ENCODE results near the gene CCM2. TPM values are rescaled to one million over a fixed set of nuclear protein-coding genes. Genes with fewer than 3 reads are reported as not detected.

The CCM2 gene
- total and polyA plus RNA-seq, 2 of the 8 experiments (the other 6 are each of a cell fraction or from before 2014, with no cell fraction given): 31.6 to 41.2 TPM

GRCh38 chr7:44976746-44977196, 23.2 kb upstream of the CCM2 start:
- no peak overlapping the region for H2BK12ac ChIP-seq (ENCODE audit: low read depth, low read length)
- ChIA-PET POLR2A (ENCODE audit: partially characterized antibody) (interaction anchor here (0.8 to 17.9 kb wide), 6 partner anchors 6 to 160 kb away, joined by 3 to 327 read pairs (median 4); partner anchors contain the start of genes H2AZ2, MYO1G and TBRG4), CTCF (ENCODE audit: partially characterized antibody) (interaction anchor here (0.8 to 1.5 kb wide), 3 partner anchors 20 to 125 kb away, joined by 3 to 4 read pairs (median 3); no protein-coding TSS in a partner anchor)
- TF ChIP-seq CHD2 (IDR thresholded peaks at IDR 0.05; ENCODE audit: low read length) (no peak), CHD1 (IDR thresholded peaks at IDR 0.05; ENCODE audit: low read depth, low read length) (no peak), SIRT6 (IDR thresholded peaks at IDR 0.05; ENCODE audit: low read length) (no peak), ZNF274 (IDR thresholded peaks at IDR 0.05; ENCODE audit: borderline replicate concordance, extremely low read depth, low read length) (no peak), POLR2A (IDR thresholded peaks at IDR 0.05; ENCODE audit: control extremely low read depth in 1 of 2, low read depth in 2 of 2, low read length in 2 of 2) (no peak), POLR2AphosphoS5 (IDR thresholded peaks at IDR 0.05; ENCODE audit: low read depth, low read length) (no peak), E2F6 (IDR thresholded peaks at IDR 0.05) (no peak), TAF1 (IDR thresholded peaks at IDR 0.05; ENCODE audit: low read depth, low read length) (no peak)
- no peak overlapping the region for H2BK20ac ChIP-seq (ENCODE audit: low read length)
- H3K9me3 ChIP-seq (ENCODE audit: insufficient read depth in 2 of 2, low read depth in 1 of 2, low read length in 1 of 2): no peaks in the 10 kb centered on the region
- H3K27me3 ChIP-seq (replicated peaks in 1 of 4; ENCODE audit: control insufficient read depth in 3 of 4, extremely low read depth in 1 of 4, insufficient read depth in 3 of 4, low read length in 3 of 4): no peaks in the 10 kb centered on the region
- peaks cover 0 to 1% of the 10 kb centered on the region in 2 experiments for H4K20me1 ChIP-seq (replicated peaks in 1 of 2; ENCODE audit: control insufficient read depth in 1 of 2, insufficient read depth in 2 of 2, low read length in 2 of 2)
- DNase-seq (ENCODE audit: low read depth in 1 of 2, low spot score in 2 of 2): peak in 1 of 2 experiments; percentile 38
- no peak overlapping the region for H3K4ac ChIP-seq (replicated peaks; ENCODE audit: insufficient read length, low read depth, low read length)
- H4K91ac ChIP-seq (replicated peaks; ENCODE audit: insufficient read length, low read length): no peak overlapping the region
- no peak overlapping the region for H3K27ac ChIP-seq (ENCODE audit: low read depth, low read length)
- no peak overlapping the region for H3K14ac ChIP-seq (ENCODE audit: insufficient read length)
- H3K79me2 ChIP-seq (ENCODE audit: control insufficient read depth in 1 of 2, insufficient read depth in 2 of 2, low read length in 2 of 2): no peaks in the 10 kb centered on the region
- no peaks in the 10 kb centered on the region for H3K4me1 ChIP-seq (replicated peaks in 1 of 4; ENCODE audit: control insufficient read depth in 3 of 4, insufficient read depth in 4 of 4, low read length in 3 of 4)
- H3K56ac ChIP-seq (replicated peaks; ENCODE audit: insufficient read length, low read depth, low read length): no peak overlapping the region
- H2AK5ac ChIP-seq (ENCODE audit: low read depth, low read length): no peak overlapping the region
- no peak overlapping the region for H3K18ac ChIP-seq (ENCODE audit: extremely low read depth, low read length)
- peaks cover 0 to 2% (median 0%) of the 10 kb centered on the region in 4 experiments; a peak in 2 of 8 replicates for H3K36me3 ChIP-seq (ENCODE audit: control insufficient read depth in 2 of 4, insufficient read depth in 4 of 4, low read length in 3 of 4)
- H2BK15ac ChIP-seq (ENCODE audit: low read length): no peak overlapping the region
- no peaks in the 10 kb centered on the region for H3K79me1 ChIP-seq (ENCODE audit: low read depth, low read length)
- H3K23ac ChIP-seq (ENCODE audit: insufficient read length): no peak overlapping the region
- 89% methylated on average over 16 of the region's 17 CpGs; no CpG with 5 or more reads in 1 of the 2 experiments for WGBS, 2 experiments (ENCODE audit: extremely low coverage in 1 of 2, insufficient coverage in 1 of 2, insufficient read length in 1 of 2, insufficient replicate concordance in 2 of 2, low coverage in 1 of 2, low lambda C conversion rate in 2 of 2, missing lambda C conversion rate in 1 of 2)
- no peak overlapping the region for H3K4me3 ChIP-seq (ENCODE audit: extremely low read depth in 1 of 4, insufficient read depth in 2 of 4, low read depth in 3 of 4, low read length in 4 of 4)
- H2BK120ac ChIP-seq (replicated peaks; ENCODE audit: low read depth, low read length): no peak overlapping the region
- no peak overlapping the region for H2BK5ac ChIP-seq (ENCODE audit: low read depth, low read length)
- no peak overlapping the region for H4K8ac ChIP-seq (ENCODE audit: extremely low read depth, insufficient read depth, low read length)
- no peak overlapping the region for H3K4me2 ChIP-seq (ENCODE audit: insufficient read depth in 1 of 2, low read depth in 2 of 2, low read length in 2 of 2)
- no peak overlapping the region for H3K9ac ChIP-seq (replicated peaks in 1 of 4; ENCODE audit: extremely low read depth in 1 of 4, low read depth in 3 of 4, low read length in 3 of 4)
- no peak for FAIRE-seq
- no peak overlapping the region for H4K5ac ChIP-seq (ENCODE audit: insufficient read length, low read depth, low read length)
- no peak overlapping the region for H2AFZ ChIP-seq (ENCODE audit: low read length)
- H3K23me2 ChIP-seq (ENCODE audit: low read depth, low read length): no peaks in the 10 kb centered on the region

Data from H1 (cell line).